ENCODE data around the gene RNF207.

DNA sequence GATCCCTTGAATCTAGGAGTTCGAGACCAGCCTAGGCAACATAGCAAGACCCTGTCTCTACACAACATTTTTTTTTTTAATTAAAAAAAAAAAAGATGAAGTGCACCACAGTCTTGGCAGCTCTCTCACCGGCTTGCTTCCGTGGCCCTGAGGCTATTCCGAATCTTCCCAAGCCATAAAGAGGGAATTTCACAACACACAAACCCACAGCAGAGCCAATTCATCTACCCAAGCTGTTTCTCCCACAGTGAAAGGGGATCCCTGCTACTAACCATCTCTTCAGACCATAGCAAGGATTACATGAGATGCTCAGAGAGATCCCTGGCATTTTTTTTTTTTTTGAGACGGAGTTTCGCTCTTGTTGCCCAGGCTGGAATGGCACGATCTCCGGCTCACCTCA, 17.5 kb upstream of the RNF207 start:
- TF ChIP-seq, protein P1, sequence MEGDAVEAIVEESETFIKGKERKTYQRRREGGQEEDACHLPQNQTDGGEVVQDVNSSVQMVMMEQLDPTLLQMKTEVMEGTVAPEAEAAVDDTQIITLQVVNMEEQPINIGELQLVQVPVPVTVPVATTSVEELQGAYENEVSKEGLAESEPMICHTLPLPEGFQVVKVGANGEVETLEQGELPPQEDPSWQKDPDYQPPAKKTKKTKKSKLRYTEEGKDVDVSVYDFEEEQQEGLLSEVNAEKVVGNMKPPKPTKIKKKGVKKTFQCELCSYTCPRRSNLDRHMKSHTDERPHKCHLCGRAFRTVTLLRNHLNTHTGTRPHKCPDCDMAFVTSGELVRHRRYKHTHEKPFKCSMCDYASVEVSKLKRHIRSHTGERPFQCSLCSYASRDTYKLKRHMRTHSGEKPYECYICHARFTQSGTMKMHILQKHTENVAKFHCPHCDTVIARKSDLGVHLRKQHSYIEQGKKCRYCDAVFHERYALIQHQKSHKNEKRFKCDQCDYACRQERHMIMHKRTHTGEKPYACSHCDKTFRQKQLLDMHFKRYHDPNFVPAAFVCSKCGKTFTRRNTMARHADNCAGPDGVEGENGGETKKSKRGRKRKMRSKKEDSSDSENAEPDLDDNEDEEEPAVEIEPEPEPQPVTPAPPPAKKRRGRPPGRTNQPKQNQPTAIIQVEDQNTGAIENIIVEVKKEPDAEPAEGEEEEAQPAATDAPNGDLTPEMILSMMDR (conservative IDR thresholded peaks at IDR 0.05 in 1 of 2, IDR thresholded peaks at IDR 0.05 in 1 of 2; ENCODE audit: low read depth in 1 of 2, low read length in 2 of 2): no peak
- no peak for TF ChIP-seq EZH2 (IDR thresholded peaks at IDR 0.05; ENCODE audit: low read length, missing control alignments)
